NCI-H2029 (cell line): ENCODE measurements around the gene TRAF5.
"Not testable (repeated sequence)": the region's sequence is repeated elsewhere in the genome, so short reads cannot be mapped to it uniquely, and the experiment has no call there.

ENCODE experiments used
- DNase-seq: peaks from one replicate; lab custom pipeline; 2025; lab: John Stamatoyannopoulos, UW

TRAF5 gene

DNA sequence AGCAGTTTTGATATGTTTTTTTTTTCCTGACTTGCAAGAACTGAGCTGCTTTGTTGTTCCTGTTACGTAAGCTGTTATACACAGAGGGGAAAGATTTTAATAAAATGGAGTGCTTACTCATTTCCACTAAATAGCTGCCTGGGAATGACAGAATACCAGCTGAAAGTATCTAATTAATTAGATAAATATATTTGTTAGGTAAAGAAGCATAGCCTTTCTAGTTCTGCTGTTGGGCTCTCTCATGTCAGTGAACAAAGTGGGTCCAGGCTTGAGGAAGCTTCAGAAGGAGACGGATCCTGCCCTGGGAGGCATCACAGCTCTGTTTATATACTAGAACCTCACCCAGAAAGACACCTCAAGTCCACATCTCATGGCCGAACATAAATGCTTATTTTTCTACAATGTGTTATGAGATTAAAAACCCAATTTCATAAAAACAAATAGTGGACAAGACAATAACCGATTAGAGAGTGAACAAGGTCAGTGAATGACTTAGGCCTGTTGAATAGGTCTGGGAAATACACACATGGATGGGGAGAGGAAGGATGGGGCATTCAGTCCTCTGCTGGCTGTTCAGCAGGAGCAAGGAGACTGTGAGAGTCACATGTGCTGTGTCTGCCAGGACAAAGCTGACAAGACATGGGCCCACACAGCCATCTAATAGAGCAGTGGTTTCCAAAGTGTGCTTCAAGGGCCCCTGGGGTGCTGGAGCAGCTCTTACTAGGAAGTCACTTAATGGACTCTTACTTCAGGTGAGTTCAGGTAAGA, 20.6 kb downstream of the TRAF5 start:
- DNase-seq = no peak

DNA sequence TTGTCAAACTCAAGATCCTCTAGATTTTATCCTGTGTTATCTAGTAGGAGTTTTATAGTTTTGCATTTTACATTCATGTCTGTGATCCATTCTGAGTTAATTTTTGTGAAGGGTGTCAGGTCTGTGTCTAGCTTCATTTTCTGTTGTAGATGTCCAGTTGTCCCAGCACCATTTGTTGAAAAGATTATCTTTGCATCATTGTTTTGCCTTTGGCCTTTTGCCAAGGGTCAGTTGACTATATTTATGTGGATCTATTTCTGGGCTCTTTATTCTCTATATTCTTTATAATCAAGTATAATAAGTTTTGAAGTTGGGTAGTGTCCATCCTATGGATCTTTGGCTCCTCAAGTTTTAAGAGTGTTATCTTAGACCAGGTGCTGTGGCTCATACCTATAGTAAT, 21.9 kb downstream of the TRAF5 start:
- no peak for DNase-seq

DNA sequence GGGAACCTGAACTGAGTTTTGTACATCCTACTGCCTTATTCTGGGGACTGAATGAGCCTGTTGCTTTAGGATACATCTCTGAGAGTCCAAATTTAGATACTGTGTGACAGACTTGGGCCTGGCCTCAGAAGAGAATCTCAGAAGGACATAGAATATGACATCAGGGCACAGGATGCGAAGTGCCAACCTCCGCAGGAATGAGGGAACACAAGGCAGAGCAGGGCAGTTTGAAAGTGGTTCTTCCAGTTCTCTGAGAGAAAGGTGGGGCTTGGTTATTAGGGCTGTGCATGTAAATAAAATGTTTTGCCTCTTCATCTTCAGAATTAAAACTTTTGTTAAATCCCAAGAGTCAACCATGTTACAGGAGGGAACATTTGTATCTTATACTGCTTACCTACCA, 23.1 kb downstream of the TRAF5 start:
- no peak for DNase-seq

DNA sequence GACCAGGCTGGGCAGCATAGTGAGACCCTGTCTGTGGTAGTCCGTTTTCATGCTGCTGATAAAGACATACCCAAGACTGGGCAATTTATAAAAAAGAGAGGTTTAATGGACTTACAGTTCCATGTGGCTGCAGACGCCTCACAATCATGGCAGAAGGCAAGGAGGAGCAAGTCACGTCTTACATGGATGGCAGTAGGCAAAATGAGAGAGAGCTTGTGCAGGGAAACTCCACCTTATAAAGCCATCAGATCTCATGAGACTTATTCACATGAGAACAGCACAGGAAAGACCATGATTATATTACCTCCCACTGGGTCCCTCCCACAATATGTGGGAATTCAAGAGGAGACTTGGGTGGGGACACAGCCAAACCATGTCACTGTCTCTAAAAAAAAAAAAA, 25.4 kb downstream of the TRAF5 start:
- DNase-seq = not testable (repeated sequence)

DNA sequence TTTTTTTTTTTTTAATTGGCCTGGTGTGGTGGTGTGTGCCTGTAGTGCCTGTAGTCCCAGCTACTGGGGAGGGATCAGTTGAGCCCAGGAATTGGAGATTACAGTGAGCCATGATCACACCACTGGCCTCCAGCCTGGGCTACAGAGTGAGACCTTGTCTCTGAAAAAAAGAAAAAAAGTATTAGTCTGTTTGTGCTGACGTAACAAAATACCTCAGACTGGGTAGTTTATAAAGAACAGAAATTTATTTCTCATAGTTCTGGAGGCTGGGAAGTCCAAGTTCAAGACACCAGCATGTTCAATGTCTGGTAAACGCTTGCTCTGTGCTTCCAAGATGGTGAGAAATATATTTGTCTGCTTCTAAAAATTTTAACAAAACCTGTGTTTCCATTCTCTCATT, 25.8 kb downstream of the TRAF5 start:
- no peak for DNase-seq

DNA sequence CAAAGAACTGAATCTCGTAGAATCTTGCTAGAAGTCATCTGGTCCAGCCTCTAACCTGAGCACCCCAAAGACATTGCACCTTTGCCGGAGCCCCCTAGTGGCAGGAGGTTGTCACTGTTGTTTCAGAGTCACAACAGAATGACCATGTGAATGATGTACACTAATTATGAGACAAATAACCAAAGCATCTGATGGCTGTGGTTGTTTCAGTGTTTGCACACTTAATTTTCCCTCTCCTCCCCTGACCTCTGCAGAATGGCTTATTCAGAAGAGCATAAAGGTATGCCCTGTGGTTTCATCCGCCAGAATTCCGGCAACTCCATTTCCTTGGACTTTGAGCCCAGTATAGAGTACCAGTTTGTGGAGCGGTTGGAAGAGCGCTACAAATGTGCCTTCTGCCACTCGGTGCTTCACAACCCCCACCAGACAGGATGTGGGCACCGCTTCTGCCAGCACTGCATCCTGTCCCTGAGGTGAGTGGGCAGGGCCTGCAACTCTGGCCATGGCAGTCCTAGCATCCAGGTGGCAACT, 26.4 kb downstream of the TRAF5 start:
- DNase-seq = peak; percentile 17

DNA sequence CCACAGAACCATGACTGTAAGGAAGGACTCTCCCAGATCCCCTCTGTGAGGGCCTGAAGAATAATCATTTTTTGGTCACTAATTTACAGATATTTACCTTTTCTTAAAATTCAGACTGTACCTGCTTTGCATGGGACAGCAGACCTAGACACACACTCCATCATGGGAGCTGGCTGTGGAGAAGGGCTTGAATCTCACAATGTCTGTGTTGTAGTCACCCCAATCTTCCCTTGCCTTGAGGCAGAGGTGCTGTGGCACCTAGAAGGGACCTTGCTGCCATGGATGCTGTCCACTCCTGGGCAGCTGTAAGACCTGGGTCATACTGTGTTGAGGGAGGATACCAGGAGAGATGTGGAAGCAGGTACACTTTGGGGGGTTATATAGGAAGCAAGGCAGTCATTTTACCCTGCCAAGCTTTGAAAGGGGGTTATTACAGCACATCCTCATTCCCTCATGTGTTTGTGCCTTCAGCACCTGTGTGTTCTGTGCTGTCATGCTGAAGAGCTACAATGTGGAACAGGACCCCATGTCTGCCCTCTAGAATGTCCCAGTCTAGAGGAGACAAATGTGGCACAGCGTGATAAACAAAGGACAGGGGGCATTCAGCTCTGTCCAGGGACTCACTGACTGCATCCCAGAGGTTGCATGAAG, 27.1 kb downstream of the TRAF5 start:
- no peak for DNase-seq

DNA sequence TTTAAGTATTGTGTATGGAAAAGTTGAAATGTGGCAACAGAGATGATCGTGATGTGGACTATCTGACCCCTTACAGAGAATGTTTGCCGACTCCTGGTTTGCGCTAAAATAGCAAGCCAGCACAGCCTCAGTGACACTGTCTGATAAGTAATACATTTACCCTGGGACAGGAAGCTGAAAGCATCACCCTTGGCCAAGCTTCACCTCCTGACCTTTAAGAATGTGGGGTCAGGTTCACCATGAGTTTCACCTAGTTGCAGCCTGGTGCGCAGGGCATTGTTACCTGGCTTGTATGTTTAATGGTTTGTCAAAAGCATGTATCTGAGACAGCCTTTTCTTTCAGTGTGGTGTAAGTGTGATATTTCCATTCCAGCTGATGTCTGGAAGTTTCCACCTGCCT, 29.2 kb downstream of the TRAF5 start:
- no peak for DNase-seq

DNA sequence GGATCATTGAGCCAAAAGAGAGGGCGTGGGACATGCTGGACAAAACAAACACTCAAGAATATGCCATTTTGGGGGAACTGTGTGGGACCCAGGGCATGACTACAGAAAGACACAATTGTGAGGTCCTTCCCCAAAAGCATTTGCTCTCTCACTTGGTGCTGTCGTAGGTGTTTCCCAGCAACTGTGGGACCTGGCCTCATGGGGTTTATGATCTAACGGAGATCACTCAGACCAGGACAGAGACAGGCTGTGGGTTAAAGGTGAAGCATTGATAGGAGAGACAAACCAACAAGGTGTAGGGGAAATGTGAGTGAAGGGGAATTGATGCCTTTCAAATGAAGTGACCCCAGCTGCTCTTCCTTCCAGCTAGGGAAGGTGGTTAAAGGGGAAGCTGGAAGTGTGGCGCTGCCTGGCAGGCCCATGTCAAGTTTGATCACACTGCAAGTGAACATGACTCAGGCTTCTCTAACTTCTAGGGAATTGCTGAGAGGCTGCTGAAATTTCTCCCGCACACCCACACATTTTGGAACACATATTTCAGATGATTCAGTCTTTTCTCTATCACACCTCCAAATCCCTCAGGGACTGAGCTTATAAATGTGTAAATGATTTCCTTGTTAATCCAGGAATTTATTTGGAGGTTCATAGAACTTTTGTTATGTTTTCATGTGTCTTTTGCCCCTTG, 30.2 kb downstream of the TRAF5 start:
- DNase-seq = no peak

DNA sequence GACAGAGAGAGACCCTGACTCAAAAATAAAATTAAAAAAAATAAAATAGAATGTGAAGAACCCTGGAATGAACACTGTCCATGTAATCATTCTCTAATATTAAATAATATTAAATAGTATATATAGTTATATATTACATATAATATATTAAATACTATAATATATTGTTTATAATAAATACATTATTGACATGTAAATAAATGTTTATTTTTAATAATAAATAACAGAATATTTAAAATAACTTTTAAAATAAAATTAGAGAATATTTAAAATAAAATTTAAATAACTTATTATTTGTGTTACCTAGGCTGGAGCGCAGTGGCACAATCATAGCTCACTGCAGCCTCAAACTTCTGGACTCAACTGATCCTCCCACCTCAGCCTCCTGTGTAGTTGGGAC, 32.1 kb downstream of the TRAF5 start:
- DNase-seq = no peak

DNA sequence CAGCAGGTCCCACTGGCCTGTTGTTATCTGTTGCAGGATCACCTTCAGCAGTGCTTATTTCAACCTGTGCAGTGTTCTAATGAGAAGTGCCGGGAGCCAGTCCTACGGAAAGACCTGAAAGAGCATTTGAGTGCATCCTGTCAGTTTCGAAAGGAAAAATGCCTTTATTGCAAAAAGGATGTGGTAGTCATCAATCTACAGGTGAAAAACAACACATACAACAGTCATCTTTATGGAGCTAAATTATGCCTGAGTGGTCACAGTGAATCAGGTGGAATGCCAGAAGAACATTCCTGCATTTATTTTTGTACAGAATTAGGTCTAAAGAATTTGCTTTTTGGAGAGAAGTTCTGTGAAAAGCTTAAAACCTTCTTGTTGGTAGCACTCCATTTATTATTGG, 33.2 kb downstream of the TRAF5 start:
- no peak for DNase-seq

DNA sequence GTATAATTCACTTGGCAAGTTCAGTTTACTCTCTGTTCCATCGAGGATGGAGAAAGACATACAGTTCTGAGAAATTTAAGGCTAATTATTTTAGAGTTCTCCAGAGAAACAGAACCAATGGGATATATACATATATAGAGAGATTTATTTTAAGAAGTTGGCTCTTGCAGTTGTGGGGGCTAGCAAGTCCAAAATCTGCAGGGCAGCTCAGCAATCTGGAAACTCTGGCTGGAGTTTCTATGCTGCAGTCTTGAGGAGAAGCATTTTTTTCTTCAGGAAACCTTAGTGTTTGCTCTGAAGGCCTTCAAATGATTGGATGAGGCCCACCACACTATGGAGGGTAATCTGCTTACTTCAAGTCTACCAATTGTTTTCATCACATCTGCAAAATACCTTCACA, 34.6 kb downstream of the TRAF5 start:
- no peak for DNase-seq

DNA sequence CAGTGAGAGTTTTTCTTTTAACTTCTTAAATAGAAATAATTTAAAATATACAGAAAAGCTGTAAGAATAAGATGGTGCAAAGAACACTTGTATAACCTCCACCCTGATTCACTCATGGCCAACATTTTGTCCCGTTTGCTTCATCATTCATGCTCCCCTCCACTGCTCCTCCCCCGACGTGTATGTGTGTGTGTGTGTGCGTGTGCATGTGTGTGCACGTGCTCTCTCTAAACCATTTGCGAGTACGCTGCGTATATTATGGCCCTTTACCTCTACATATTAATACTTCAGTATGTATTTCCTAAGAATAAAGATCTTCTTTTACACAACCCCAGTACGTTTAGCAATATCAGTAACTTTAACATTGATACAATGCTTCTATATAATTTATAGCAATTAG, 43.0 kb downstream of the TRAF5 start:
- DNase-seq = no peak

DNA sequence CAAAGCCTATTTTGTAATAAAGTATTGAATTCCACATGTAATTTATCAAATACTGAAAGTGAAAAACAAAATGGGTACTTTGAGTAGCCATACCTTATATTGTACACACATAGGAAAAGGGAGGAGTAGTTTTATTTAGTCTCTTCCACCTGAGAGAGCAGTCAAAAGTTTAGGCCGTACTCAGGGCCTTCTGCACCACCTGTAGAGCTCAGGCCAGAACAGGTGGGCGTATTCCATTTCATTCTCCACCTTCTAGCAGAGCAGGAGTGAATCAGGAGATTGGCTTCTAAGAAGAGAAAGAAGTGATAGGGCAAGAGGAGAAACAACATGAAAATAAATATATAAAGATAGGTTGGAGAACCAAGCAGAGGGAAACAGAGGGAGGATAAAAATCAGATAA, 44.0 kb downstream of the TRAF5 start:
- DNase-seq = no peak

DNA sequence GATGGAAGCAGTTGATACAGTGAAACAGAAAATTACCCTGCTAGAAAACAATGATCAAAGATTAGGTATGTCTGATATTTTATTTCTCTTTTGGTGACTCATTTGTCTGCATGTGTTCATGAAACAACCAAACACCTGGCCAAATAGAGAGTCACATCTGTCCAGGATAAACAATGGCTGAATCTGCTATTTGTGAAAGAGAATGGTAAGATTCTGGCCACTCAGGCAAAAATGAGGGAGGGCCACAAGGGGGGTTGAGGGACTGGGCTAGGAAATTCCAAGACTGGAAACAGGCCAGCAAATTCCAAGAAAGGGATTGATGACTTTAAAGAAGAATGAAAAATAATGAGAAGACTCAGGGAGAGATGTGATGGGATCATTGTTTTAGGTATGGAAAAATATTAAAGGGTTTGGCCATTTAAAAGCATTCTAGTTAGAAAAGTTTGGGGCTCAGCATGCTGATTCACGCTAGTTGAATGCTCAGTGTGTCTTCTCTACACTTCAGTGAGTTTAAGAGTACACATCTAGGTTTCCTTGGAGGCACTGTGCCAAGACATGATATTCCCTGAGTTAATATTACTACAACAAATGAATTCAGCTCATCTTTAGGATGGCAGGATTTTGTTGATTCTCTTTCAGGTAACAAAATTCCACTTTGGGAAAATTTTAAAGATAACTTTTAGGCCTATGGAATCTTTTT, 44.9 kb downstream of the TRAF5 start:
- DNase-seq = no peak

DNA sequence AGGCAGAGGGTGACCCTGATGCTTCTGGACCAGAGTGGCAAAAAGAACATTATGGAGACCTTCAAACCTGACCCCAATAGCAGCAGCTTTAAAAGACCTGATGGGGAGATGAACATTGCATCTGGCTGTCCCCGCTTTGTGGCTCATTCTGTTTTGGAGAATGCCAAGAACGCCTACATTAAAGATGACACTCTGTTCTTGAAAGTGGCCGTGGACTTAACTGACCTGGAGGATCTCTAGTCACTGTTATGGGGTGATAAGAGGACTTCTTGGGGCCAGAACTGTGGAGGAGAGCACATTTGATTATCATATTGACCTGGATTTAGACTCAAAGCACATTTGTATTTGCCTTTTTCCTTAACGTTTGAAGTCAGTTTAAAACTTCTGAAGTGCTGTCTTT, 45.8 kb downstream of the TRAF5 start:
- DNase-seq = no peak

DNA sequence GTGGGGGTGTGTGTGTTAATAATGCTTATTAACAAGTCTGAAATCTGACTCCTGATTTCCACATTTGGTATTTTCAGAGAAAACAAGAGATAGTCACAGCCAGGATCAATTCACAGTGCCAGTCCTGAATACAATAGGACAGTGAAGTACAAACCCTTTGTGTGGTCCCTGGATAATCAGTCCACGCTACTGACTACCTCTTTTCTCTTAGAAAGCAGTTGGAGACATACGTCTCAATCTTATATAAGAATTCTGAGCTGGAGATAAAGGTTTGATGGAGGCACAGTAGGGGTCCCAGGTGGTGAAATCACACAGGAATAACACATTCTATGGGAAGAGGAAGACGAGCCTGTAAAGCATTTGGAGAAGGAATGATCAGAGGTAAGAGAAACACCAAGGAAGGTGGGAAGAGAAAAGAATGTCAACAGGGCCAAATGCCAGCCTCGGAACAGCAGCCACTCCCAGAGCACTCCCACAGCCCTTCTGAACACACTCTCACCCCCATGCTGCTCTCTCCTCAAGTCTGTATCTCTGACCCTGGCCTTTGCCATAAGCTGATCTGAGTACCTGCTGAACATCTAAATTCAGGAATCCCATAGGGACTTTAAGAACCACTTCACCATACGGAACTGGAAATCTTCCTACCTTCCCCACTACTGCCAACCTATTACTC, 48.6 kb downstream of the TRAF5 start:
- no peak for DNase-seq

DNA sequence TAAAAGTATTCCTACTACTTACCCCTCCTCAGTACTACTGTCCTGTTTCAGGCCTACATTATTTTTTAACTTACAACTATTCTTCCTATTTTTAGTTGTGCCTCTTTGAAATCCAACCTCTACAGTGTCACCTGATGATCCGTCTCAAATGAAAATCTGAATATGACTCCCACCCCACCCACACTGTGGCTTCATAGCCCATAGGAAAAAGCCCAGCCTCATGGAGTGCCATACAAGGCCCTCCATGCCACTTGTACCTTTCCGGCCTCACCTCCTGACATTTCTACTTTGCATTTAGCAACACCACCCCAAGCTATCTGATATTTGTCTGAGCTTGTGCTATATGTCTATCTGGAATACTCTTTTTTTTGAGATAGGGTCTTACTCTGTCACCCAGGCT, 49.3 kb downstream of the TRAF5 start:
- DNase-seq = no peak

DNA sequence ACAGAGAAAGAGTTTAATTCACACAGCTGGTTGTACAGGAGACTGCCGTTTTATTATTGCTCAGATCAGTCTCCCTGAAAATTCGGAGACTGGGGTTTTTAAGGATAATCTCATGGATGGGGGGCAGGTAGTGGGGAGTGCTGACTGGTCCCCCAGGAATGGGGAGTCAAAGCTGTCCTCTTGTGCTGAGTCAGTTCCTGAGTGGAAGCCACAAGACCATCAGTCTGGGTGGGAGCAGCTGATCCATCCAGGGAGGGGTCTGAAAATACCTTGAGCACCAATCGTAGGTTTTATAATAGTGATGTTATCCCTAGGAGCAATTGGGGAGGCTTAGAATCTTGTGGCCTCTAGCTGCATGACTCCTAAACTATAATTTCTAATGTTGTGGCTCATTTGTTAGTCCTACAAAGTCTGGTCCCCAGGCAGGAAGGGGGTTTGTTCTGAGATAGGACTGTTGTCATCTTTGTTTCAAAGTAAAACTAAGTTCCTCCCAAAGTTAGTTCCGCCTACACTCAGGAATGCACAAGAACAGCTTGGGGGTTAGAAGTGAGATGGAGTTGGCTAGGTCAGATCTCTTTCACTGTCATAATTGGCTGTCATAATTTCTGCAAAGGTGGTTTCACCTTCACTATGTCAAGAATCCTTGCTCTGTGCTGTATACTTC, 50.3 kb downstream of the TRAF5 start:
- DNase-seq = no peak

DNA sequence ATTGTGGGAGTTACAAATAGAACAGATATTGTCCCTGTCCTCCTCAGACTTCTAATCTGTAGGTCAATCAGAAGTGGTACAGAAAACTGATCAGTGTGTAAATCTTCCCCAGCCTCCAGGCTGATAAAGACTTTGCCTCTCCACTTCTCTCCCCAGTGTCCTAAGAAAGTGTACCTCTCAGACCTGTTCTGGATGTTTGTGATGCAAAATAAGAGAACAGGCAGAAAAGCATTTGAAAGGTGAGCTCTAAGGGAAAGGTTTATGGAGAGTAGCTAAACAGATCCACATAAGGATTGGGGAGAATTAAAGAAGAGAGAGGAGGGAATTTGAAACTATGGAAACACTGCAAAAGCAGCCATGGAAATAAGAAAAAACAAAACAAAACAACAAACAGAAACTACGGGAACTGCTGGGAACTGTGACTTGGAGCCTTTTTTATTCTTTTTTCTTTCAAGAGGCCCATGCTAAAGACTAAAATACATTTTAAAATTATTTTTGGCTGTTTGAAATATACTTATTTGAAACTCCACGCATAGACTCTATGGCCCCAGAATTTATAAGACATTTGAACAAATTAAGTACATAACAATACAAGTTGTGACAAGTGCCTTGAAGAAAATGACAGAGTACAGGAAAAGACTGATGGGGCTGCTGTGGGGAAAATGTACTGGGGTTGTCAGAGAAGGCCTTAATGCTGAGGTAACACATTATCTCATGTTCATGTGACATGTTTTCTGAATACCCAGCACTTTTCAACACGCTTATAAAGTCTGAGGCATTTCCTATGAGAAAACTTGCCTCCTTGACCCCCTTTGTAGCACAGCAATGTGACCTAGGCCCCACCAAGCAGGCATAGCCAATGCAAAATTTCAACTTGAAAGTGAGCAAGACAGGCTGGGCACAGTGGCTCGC, 51.2 kb downstream of the TRAF5 start:
- no peak for DNase-seq
